H9 (cell line): Measurements from ENCODE around the gene PRDX4. TPM values are rescaled to one million over a fixed set of nuclear protein-coding genes. Genes with fewer than 3 reads are reported as not detected.

Source experiments
- DNase-seq: peaks from one replicate; pipeline ENCODE4 v3.0.0-alpha.2; 2017
- H2AFZ ChIP-seq: one replicate; pipeline ENCODE4 v1.6.1; 2013; ENCODE audit warnings: mild to moderate bottlenecking, low read length, control low read depth, moderate library complexity
- H2AK5ac ChIP-seq: 2 replicates; pipeline ENCODE4 v1.6.1; 2013; ENCODE audit warnings: low read length, control low read depth, mixed read lengths; ENCODE audit not compliant: insufficient read length
- H2BK120ac ChIP-seq: one replicate; pipeline ENCODE4 v1.6.1; 2013; ENCODE audit warnings: low read depth, mild to moderate bottlenecking, low read length, control low read depth, inconsistent platforms; ENCODE audit not compliant: poor library complexity, severe bottlenecking
- H2BK12ac ChIP-seq: 2 replicates; pipeline ENCODE4 v1.6.1; 2013; ENCODE audit warnings: low read length, control low read depth, mixed read lengths, low read depth; ENCODE audit not compliant: insufficient read length
- H2BK15ac ChIP-seq: 2 replicates; pipeline ENCODE4 v1.6.1; 2013; ENCODE audit warnings: low read depth, low read length, control low read depth
- H2BK20ac ChIP-seq: one replicate; pipeline ENCODE4 v1.6.1; 2013; ENCODE audit warnings: low read depth, mild to moderate bottlenecking, low read length, control low read depth, inconsistent platforms; ENCODE audit not compliant: poor library complexity, severe bottlenecking
- H2BK5ac ChIP-seq: 2 replicates; pipeline ENCODE4 v1.6.1; 2013; ENCODE audit warnings: low read length, control low read depth, mixed read lengths; ENCODE audit not compliant: insufficient read length
- H3K14ac ChIP-seq: 2 replicates; pipeline ENCODE4 v1.6.1; 2013; ENCODE audit warnings: low read length, control low read depth; ENCODE audit not compliant: insufficient read depth
- H3K18ac ChIP-seq: 2 replicates; pipeline ENCODE4 v1.6.1; 2013; ENCODE audit warnings: low read depth, mild to moderate bottlenecking, mixed read lengths, low read length, control low read depth; ENCODE audit not compliant: insufficient read length
- H3K23ac ChIP-seq: 2 replicates; pipeline ENCODE4 v1.6.1; 2013; ENCODE audit warnings: low read length, control low read depth, mixed read lengths, low read depth; ENCODE audit not compliant: insufficient read length
- H3K23me2 ChIP-seq: 2 replicates; pipeline ENCODE4 v1.6.1; 2013; ENCODE audit warnings: low read depth, mild to moderate bottlenecking, mixed read lengths, low read length, control low read depth; ENCODE audit not compliant: insufficient read length, poor library complexity, severe bottlenecking
- H3K27ac ChIP-seq: 2 replicates; pipeline ENCODE4 v1.5.1; 2013; ENCODE audit warnings: low read length, control low read depth, mixed read lengths, low read depth; ENCODE audit not compliant: insufficient read length
- H3K27me3 ChIP-seq: 2 replicates; pipeline ENCODE4 v1.6.1; 2013; ENCODE audit warnings: low read length, control low read depth, inconsistent platforms; ENCODE audit not compliant: insufficient read depth
- H3K4ac ChIP-seq: 2 replicates; pipeline ENCODE4 v1.6.1; 2013; ENCODE audit warnings: low read depth, mild to moderate bottlenecking, control low read depth, inconsistent platforms, low read length, moderate library complexity
- H3K4me1 ChIP-seq: 2 replicates; pipeline ENCODE4 v1.6.1; 2013; ENCODE audit warnings: low read length, control low read depth, inconsistent platforms; ENCODE audit not compliant: insufficient read depth
- H3K4me2 ChIP-seq: 2 replicates; pipeline ENCODE4 v1.6.1; 2013; ENCODE audit warnings: low read length, control low read depth, mixed read lengths; ENCODE audit not compliant: insufficient read length, insufficient read depth
- H3K56ac ChIP-seq: 2 replicates; pipeline ENCODE4 v1.6.1; 2013; ENCODE audit warnings: low read depth, mild to moderate bottlenecking, mixed read lengths, low read length, control low read depth; ENCODE audit not compliant: insufficient read length
- H3K79me1 ChIP-seq: 2 replicates; pipeline ENCODE4 v1.6.1; 2013; ENCODE audit warnings: low read depth, mild to moderate bottlenecking, moderate library complexity, low read length, control low read depth, inconsistent platforms; ENCODE audit not compliant: insufficient read depth, poor library complexity, severe bottlenecking
- H3K79me2 ChIP-seq: 2 replicates; pipeline ENCODE4 v1.6.1; 2013; ENCODE audit warnings: low read length, control low read depth, inconsistent platforms; ENCODE audit not compliant: insufficient read depth
- H3K9ac ChIP-seq: 2 replicates; pipeline ENCODE4 v1.6.1; 2013; ENCODE audit warnings: low read length, control low read depth, mixed read lengths; ENCODE audit not compliant: insufficient read length; ENCODE audit errors: extremely low read depth
- H3K9me3 ChIP-seq: one replicate; pipeline ENCODE4 v1.6.1; 2013; ENCODE audit warnings: low read depth, low read length, inconsistent platforms; ENCODE audit not compliant: control insufficient read depth
- H3T11ph ChIP-seq: one replicate; pipeline ENCODE4 v1.6.1; 2013; ENCODE audit warnings: mild to moderate bottlenecking, low read length, control low read depth, inconsistent platforms
- H4K20me1 ChIP-seq: one replicate; pipeline ENCODE4 v1.6.1; 2013; ENCODE audit not compliant: control insufficient read depth, insufficient read length, insufficient read depth
- H4K5ac ChIP-seq: 2 replicates; pipeline ENCODE4 v1.6.1; 2013; ENCODE audit warnings: low read depth, mild to moderate bottlenecking, mixed read lengths, low read length, control low read depth; ENCODE audit not compliant: insufficient read length
- H4K8ac ChIP-seq: replicated peaks from 2 replicates; pipeline ENCODE4 v1.6.1; 2013; ENCODE audit warnings: low read length, control low read depth, mixed read lengths, low read depth; ENCODE audit not compliant: insufficient read length
- H4K91ac ChIP-seq: 2 replicates; pipeline ENCODE4 v1.6.1; 2013; ENCODE audit warnings: low read depth, mild to moderate bottlenecking, moderate library complexity, mixed read lengths, low read length, control low read depth; ENCODE audit not compliant: insufficient read length
- H3K27ac Mint-ChIP-seq, 3 experiments: 2 replicates in 2 of 3; 3 replicates in 1 of 3; pipeline ENCODE4 v1.8.0; 2020 to 2021; ENCODE audit warnings: mixed read lengths in 3 of 3, mild to moderate bottlenecking in 1 of 3, moderate library complexity in 1 of 3
- H3K27me3 Mint-ChIP-seq: 2 replicates; pipeline ENCODE4 v1.8.0; 2021; ENCODE audit warnings: low read depth, mild to moderate bottlenecking, moderate library complexity, mixed read lengths
- H3K36me3 Mint-ChIP-seq, 3 experiments: 2 replicates in 2 of 3; 3 replicates in 1 of 3; pipeline ENCODE4 v1.8.0; 2020 to 2021; ENCODE audit warnings: low read depth in 3 of 3, mixed read lengths in 3 of 3; ENCODE audit not compliant: insufficient read depth in 1 of 3
- H3K4me1 Mint-ChIP-seq, 2 experiments: 2 replicates each; pipeline ENCODE4 v1.8.0; 2020; ENCODE audit warnings: mixed read lengths in 2 of 2
- H3K4me3 Mint-ChIP-seq, 2 experiments: 2 replicates in 1 of 2; 3 replicates in 1 of 2; pipeline ENCODE4 v1.8.0; 2020 to 2021; ENCODE audit warnings: mild to moderate bottlenecking in 2 of 2, mixed read lengths in 2 of 2, moderate library complexity in 1 of 2
- H3K9me3 Mint-ChIP-seq, 2 experiments: 2 replicates in 1 of 2; 3 replicates in 1 of 2; pipeline ENCODE4 v1.8.0; 2020; ENCODE audit warnings: mild to moderate bottlenecking in 2 of 2, mixed read lengths in 2 of 2, moderate library complexity in 1 of 2
- WGBS: extraction: QIAGEN DNeasy Blood & Tissue Kit; methylation state at CpG from one replicate; pipeline ENCODE4 v1.1.7; 2013; ENCODE audit warnings: missing lambda C conversion rate, low lambda C conversion rate, mixed read lengths; ENCODE audit not compliant: insufficient read length; ENCODE audit errors: extremely low coverage; 5-methylcytosine and 5-hydroxymethylcytosine counted together
- total RNA-seq: library from RNA; stranded (reverse); gene quantifications from 2 replicates; pipeline ENCODE4 v1.2.1, GENCODE V29; 2021
- TF ChIP-seq, protein P1 (sequence below): fragments of 200-600 bp; sonication (generic); conservative IDR thresholded peaks from 3 replicates; pipeline ENCODE4 v1.8.0; 2021; ENCODE audit warnings: antibody characterized with exemption, mild to moderate bottlenecking

Gene PRDX4
- total RNA-seq, 1 experiment from 2014 or later, result 256 TPM

DNA sequence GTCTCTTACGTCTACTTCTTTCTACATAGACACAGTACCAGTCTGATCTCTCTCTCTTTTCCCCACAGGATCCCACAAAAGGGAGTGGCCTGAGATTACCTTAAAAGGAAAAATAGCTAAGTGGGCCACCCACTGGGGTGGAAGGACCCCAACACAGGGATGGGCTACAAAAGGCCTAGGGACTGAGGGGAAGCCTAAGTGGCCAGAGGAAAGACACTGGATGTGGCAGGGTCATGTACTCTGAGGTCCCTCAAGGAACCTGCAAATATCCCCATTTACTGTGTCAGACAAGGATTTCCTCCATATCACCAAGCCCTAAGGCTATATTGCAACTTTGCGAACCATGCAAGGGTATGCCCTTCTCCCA lies 6.5 kb upstream of the PRDX4 start:
- Histone ChIP-seq H3K9ac (no peak overlapping the region), H3K56ac (no peak overlapping the region), H3K4me1 (peaks cover 3% of the 10 kb centered on the region; the same call in 1 of the 2 replicates), H4K20me1 (no peaks in the 10 kb centered on the region), H4K5ac (no peak overlapping the region), H3K4ac (no peak overlapping the region; the same call in 1 of the 2 replicates), H3K27me3 (no peaks in the 10 kb centered on the region), H3K23ac (no peak overlapping the region), H3K27ac (peak overlapping the region; percentile 6), H2AK5ac (no peak overlapping the region), H3T11ph (no peak overlapping the region), H3K4me2 (no peak overlapping the region), H4K8ac (no peak overlapping the region), H3K79me2 (no peaks in the 10 kb centered on the region), H3K79me1 (no peaks in the 10 kb centered on the region), H3K18ac (peak overlapping the region; percentile 66), H3K23me2 (no peaks in the 10 kb centered on the region), H2BK15ac (no peak overlapping the region), H3K14ac (peak overlapping the region; percentile 82; the same call in 1 of the 2 replicates), H2AFZ (peak overlapping the region; percentile 18), H2BK5ac (peak overlapping the region; percentile 12), H2BK120ac (no peak overlapping the region), H3K9me3 (no peaks in the 10 kb centered on the region), H2BK20ac (no peak overlapping the region), H4K91ac (peak overlapping the region; percentile 5), H2BK12ac (peak overlapping the region; percentile 6)
- peak overlapping the region in 1 of 2 experiments; percentile 62; a peak in 1 of 5 replicates for H3K4me3 Mint-ChIP-seq
- H3K9me3 Mint-ChIP-seq, result no peaks in the 10 kb centered on the region
- H3K27ac Mint-ChIP-seq, result peak overlapping the region; percentile 84 to 96 (median 96); a peak in 6 of 7 replicates
- peak; percentile 38 for DNase-seq
- no peaks in the 10 kb centered on the region; the same call in 1 of the 2 replicates for H3K27me3 Mint-ChIP-seq
- TF ChIP-seq, protein P1, sequence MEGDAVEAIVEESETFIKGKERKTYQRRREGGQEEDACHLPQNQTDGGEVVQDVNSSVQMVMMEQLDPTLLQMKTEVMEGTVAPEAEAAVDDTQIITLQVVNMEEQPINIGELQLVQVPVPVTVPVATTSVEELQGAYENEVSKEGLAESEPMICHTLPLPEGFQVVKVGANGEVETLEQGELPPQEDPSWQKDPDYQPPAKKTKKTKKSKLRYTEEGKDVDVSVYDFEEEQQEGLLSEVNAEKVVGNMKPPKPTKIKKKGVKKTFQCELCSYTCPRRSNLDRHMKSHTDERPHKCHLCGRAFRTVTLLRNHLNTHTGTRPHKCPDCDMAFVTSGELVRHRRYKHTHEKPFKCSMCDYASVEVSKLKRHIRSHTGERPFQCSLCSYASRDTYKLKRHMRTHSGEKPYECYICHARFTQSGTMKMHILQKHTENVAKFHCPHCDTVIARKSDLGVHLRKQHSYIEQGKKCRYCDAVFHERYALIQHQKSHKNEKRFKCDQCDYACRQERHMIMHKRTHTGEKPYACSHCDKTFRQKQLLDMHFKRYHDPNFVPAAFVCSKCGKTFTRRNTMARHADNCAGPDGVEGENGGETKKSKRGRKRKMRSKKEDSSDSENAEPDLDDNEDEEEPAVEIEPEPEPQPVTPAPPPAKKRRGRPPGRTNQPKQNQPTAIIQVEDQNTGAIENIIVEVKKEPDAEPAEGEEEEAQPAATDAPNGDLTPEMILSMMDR, result no peak
- H3K36me3 Mint-ChIP-seq, result peaks cover 3 to 17% (median 4%) of the 10 kb centered on the region in 3 experiments; a peak in 4 of 7 replicates
- peaks cover 30 to 31% of the 10 kb centered on the region in 2 experiments for H3K4me1 Mint-ChIP-seq
- no CpG with 5 or more reads among the region's 2 CpGs for WGBS
